NCI-H69 (cell line): ENCODE measurements around the gene HMG20B.
"Not testable (repeated sequence)": the region's sequence is repeated elsewhere in the genome, so short reads cannot be mapped to it uniquely, and the experiment has no call there.

Experiments used
- DNase-seq: peaks from one replicate; lab custom pipeline; 2025; lab: John Stamatoyannopoulos, UW

The HMG20B gene

DNA sequence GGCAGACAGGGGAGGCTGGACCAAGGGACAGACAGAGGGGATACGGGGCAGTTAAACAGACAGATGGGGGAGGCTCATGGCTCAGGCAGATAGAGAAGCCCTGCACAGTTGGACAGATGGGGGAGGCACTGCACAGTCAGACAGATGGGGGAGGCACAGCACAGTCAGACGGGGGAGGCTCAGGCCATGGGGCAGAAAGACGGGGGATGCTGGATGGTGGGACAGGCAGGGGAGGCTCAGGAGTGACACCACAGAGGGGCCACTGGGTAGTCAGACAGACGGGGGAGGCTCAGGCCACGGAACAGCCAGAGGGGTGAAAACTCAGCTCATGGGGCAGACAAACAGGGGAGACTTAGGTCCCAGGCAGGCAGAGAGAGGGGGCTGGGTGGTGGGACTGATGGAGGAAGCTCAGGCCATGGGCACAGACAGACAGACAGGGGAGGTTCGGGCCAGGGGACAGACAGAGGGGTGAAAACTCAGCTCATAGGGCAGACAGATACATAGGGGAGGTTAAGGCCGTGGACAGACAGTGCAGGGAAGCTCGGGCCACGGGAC lies 16.2 kb upstream of the HMG20B start:
- DNase-seq = no peak

DNA sequence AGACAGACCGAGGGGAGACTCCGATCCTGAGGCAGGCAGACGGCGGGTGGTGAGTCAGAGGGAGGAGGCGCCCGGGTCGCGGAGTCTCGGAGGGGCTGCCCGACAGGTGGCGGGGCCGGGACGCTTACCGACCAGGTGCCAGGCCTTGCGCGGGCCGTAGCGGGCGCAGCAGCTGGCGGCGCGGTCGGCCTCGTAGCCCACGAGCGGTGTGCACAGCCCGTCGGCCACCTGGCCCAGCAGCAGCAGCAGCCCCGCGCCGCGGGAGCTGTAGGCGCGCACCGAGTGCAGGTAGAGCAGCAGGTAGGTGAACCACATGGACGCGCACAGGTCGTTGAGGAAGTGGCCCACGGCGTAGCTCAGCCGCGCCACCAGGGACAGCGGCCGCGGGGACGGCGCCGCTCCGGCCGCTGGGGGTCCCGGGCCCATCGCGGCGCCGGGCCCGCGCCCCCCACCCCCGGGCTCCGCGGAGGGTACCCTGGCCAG lies 15.7 kb upstream of the HMG20B start:
- DNase-seq = peak; percentile 69

DNA sequence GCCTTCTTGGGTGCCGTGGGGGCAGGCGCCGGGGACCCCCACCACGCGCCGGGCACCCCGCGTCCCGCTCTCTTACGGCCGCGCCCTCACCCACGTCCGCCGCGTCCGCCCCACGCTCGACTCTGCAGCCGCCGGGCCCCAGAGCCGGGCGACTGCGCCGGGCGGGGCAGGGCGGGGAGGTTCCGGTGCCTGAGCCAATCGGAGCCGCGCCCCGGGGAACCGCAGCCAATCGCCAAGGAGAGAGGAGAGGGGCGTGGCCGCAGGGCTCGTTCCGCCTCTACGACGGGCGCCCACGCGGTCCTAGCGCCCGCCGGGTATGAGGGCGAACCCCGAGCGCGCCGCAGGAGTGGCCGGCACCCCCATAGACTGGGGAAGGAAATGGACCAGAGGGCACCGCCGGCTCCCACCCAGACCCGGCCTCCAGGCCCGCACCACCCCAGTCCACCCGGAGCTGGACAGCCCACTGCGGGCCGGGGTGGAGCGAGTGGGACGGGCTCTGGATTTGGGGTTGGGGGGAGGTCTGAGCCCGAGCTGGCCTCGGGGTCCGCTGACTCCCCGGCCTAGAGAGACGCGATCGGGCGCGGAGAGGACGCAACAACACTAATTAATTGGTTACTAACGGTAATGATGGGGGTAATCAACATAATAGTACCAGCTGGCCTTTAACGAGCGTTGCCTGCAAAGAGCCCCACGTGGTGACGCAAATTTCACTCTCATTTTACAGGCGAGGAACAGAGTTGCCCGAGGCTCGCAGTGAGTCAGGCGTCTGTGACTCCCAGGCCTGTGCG lies 15.1 kb upstream of the HMG20B start, which contains the start of gene MFSD12:
TSS of gene MFSD12 (minus strand) at position 126 of the 788 bp plus-strand sequence. CDS start 183 bp downstream, outside the sequence.
- peak; percentile 98 for DNase-seq

DNA sequence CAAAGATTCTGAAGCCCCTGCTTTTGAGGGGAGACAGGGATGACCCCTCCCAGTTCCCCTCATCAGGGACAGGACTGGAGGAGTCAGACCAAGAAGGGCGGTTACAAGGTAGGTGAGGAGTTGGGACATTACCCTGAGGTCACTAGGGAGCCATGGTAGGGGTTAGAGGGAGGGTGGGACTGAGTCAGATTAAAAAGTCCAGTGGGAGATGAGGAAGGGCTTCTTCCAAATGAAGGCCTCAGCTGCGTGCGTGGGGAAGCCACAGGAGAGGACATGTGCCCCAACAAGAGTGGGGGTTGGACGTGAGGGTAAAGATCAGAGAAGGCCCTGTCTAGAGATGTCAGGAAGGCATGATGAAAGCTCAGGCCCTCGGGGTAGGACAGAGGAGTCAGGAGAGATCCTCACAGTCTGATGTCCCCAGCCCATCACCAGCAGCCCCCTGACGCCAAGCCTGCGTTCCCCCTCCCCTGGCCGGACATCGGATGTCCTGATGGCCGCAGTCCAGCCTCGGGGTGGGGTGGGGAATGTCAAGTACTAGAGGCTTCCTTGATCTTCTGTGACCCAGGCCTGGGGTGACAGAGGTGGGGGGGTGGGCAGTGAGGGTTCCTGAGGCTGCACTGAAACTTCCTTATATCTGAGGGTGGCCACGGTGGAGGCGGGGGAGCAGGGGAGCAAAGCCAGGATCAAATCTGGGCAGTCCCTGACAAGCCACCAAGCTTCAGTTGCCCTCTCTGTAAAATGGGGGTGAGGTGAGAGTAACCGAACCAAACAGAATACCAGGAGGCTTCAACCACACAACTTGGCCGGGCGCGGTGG lies 8.8 kb upstream of the HMG20B start:
- no peak for DNase-seq

DNA sequence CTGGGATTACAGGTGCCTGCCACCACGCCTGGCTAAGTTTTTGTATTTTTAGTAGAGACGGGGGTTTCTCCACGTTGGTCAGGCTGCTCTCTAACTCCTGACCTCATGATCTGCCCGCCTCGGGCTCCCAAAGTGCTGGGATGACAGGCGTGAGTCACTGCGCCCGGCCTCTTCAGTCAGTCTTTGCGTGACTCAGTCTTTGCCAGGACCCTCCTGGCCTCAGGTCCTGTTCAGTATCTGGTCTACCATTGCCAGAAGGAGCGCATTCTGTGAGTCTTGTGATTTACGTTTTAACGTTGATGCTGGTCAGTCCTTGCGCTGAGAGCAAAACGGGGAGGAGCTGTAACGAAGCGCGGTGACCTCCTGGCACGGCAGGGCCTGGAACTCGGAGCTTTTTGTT lies 7.6 kb upstream of the HMG20B start:
- DNase-seq = no peak

DNA sequence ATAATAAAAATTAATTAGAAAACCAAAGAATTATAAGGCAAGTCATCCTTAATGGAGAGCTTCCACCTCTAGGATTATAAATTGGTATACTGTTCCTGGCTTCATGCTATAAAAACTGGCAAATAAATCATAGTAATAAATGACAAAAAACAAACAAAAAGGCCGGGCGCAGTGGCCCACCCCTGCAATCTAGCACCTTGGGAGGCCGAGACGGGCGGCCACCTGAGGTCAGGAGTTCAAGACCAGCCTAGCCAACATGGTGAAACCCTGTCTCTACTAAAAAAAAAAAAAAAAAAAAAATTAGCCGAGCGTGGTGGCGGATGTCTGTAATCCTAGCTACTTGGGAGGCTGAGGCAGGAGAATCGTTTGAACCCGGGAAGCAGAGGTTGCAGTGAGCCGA lies 2.7 kb upstream of the HMG20B start:
- DNase-seq = peak; percentile 94

DNA sequence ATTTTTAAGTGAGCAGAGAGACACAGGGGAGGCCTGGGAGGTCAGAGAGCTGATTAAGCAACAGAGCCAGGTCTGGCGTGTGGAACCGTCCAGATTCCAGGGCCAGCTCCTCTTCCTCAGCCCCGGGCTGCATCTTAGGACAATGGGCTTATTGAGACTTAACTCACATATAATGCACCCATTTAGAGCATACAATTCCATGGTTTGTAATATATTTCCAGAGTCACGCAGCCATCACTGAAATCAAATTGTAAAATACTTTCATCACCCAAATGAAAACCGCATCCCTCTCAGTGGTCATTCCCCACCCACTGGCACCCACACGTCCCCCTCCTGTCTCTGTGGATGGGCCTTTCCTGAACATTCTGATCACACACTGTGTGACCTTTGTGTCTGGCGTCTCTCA lies 2.1 kb upstream of the HMG20B start:
- DNase-seq = peak; percentile 84

DNA sequence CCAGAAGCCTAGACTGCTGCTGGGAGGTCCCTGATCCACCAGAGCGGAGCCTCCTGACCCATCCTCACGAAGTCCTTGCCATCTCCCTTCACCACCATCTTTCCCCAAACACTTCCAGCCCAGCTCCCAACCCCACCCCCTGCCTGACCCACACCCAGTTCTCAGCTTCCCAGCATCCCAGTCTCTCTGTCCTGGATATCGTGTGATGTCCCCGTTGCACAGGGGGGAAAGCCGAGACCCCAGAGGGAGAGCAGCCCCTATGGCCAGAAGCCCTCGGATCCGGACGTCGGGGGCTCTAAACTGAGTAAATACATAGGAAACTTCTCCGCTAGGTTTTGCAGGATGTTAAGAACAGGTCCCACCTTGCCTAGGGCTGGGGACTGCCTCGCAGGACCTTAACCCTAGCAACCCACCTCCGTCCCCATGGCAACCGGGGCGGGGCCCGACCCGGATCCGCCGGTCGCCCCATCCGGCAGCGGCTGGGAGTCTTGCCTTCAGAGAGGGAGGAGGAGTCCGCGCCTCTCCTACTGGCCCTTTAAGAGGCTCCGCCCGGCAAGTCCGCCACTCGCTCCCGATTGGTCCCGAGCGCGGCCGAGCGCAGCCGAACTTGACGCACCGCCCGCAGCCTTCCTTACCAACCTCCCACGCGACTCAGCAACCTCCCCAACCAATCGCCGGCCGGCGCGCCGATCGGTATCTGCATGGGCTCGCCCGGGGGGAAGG lies 451 bp upstream of the HMG20B start:
- DNase-seq = peak; percentile 100

DNA sequence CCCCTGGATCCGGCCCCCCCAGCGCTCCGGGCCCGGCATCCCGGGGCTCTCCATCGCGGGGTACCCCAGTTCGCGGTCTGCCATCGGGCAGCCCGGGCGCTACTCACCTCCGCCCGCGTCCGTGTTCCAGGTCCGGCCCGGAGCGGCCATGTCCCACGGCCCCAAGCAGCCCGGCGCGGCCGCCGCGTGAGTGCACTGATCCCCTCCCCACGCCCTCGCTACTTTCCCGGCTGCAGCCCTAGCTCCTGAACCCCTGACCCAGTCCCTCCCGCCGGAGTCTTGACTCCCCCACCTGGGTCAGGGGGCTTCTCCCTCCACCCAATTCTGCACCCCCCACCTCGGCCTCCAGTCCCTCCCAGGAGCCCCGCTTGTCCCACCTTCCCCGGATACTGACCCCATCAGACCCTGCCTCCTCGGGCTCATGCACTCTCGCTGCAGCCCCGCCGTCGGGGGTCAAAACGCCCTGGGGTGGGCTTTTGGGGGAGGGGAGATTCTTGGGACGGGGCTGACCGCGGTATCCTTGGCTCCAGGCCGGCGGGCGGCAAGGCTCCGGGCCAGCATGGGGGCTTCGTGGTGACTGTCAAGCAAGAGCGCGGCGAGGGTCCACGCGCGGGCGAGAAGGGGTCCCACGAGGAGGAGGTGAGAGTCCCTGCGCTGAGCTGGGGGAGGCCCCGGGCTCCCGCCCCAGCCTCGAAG lies 566 bp downstream of the HMG20B start:
- peak; percentile 65 for DNase-seq

DNA sequence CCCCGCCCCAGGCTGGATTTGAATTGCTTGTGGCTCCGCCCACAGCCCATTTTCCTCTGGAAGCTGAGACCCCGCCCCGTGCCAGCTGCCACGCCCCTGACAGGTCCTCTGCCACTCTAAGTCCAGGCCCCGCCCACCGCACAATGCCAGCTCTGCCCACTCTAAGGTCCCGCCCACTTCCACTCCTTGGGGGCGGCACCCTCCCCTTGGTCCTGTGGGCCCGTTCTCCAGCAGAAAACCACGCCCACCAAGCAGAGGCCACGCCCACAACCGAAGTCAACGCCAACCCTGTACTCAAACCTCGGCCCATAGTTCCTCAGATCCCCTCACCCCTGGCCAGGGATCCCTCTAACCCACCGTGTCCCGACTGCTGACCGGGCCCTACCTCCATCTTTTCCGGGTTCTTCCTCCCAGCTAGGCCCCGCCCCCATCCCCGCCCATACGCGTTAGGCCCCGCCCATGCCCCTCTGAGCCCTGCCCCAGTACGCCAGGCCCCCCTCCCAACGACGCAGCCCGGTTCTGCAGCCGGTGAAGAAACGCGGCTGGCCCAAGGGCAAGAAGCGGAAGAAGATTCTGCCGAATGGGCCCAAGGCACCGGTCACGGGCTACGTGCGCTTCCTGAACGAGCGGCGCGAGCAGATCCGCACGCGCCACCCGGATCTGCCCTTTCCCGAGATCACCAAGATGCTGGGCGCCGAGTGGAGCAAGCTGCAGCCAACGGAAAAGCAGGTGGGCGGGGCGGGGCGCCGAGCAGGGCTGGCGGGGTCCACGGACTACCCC lies 1.3 kb downstream of the HMG20B start:
- DNase-seq = peak; percentile 92

DNA sequence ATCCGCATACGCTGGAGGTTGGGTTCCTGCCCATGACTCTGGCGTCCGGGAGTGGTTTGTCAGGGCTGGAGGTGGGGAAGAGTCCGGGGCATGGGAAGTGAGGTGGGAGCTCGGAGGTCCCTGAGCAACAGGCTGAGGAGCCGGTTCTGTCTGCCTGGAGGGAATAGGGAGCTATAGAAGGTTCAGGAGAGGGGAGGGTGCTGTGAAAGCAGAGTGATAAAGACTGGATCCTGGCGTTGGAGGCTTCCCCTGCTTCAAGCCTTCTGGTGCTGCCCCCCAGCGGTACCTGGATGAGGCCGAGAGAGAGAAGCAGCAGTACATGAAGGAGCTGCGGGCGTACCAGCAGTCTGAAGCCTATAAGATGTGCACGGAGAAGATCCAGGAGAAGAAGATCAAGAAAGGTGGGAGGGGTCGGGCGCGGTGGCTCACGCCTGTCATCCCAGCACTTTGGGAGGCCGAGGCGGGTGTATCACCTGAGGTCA lies 2.6 kb downstream of the HMG20B start:
- DNase-seq = peak; percentile 27

DNA sequence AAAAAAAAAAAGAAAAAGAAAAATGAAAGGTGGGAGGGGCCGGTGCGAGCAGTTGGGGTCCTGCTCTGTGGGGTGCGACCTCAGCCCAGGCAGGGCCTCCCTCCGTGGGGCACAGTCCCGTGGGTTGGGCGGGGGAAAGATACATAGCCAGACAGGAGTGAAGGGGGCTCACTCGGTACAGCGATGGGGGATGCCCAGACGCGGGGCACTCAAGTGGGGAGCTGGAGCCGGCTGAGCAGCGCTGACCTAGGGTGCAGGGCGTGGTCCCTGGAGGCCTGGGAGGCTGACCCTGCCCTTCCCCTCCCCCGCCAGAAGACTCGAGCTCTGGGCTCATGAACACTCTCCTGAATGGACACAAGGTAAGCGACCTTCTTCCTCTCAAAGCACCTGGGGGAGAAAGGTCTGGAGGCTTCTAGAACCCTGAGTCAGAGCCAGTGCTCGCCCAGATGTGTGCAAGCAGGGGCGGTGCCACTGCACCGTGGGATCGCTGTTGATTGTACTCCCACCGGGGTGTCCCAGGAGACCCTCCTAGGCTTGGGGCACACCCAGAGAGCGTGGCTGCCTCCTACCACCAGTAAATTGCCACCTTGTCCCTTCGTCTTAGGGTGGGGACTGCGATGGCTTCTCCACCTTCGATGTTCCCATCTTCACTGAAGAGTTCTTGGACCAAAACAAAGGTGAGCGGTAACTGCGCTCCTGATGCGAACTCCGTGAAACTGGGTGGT lies 3.4 kb downstream of the HMG20B start:
- DNase-seq = no peak

DNA sequence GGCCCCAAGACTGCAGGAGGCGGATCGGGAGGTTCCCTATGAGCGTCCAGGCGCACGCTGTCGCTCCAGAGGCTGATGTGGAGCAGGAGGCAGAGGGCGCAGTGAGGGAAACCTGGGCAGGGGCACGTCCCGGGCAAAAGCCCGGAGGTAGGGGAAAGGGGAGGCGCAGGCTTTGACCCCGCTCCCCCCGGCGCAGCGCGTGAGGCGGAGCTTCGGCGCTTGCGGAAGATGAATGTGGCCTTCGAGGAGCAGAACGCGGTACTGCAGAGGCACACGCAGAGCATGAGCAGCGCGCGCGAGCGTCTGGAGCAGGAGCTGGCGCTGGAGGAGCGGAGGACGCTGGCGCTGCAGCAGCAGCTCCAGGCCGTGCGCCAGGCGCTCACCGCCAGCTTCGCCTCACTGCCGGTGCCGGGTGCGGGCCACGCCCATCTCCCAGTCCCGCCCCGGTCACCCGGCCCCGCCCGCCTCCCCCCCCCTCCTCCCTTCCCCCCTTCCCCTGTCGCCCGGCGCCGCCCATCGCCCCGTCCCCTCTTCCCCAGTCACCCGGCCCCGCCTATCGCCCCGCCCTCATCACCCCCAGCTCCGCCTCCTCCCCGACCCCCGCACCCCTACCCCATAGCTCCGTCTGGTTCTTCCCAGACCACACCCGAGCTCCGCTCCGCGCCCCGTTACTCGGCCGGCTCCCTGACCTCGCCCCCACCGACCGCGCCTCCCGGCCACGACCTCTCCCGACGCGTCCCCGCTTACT lies 4.1 kb downstream of the HMG20B start:
- DNase-seq = peak; percentile 23

DNA sequence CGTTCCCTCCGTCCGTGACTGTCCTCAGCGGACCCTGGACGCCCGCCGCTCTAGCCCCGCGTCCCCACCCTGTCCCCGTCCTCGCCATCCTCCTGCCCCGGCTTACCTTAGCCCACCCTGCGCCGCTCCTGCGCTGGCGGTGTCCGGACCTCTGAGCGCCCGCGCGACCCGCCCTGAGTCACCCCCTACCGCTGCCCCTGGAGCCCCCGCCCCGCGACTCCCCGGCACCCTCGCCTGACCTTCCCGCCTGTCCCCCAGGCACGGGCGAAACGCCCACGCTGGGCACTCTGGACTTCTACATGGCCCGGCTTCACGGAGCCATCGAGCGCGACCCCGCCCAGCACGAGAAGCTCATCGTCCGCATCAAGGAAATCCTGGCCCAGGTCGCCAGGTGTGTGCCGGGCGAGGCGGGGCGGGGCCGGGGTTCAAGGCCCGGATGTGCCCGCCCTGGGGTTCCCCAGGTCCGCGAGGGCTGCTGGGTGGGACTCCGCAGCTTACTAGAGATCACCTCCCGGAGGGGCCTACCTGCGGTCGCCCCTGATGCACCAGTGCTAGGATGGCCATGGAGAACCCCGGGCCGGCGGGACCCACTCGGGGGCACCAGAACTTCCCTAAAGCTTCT lies 5.1 kb downstream of the HMG20B start:
- DNase-seq = no peak

DNA sequence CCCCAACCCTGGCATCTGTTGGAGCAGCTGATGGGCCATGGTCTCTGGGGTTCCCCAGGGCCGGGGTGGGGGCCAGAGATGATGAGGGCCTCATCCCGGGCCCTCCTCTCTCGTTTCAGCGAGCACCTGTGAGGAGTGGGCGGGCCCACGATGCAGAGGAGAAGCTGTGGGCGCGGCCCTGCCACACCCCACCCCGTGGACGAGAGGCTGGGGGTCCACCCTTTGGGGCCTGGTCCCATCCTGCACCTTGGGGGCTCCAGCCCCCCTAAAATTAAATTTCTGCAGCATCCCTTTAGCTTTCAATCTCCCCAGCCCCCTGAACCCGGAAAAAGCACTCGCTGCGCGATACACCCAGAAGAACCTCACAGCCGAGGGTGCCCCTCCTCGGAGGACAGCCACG lies 5.6 kb downstream of the HMG20B start:
- DNase-seq = no peak

DNA sequence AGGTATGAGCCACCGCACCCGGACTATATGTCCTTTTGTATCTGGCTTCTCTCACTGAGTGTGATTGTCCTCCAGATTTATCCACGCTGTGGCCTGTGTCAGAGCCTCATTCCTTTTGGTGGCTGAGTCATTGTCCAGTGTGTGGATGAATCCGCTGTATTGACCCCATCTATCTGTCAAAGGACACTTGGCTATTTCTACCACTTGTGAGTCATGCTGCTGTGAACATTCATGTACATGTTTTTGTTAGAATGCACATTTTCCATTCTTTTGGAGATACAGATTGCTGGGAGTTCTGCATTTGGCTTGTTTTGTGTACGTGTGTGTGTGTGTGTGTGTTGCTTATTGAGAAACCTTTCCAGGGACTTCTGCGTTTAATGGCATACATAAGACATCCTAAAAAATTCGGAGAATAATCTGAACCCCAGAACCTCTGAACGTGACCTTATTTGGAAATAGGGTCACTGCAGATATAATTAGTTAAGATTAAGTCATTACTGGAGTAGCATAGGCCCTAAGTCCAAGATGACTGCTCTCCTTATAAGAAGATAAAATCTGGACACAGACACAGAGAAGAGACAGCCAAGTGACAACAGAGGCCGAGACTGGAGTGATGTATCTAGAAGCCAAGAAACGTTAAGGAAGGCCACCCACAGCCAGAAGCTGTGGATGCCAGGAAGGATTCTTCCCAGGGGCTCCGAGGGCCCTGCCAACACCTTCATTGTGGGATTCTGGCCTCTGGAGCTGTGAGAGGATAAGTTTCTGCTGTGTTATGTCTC lies 7.6 kb downstream of the HMG20B start:
- no peak for DNase-seq

DNA sequence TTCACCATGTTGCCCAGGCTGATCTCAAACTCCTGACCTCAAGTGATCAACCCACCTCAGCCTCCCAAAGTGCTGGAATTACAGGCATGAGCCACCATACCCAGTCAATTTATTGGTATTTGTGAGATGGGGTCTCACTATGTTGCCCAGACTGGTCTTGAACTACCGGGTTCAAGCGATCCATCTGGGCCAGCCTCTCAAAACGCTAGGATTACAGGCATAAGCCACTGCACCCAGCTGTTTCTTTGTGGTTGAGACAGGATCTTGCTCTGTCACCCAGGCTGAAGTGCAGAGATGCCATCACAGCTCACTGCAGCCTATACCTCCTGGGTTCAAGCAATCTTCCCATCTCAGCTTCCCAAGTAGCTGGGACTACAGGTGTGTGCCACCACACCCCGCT lies 9.0 kb downstream of the HMG20B start:
- DNase-seq = not testable (repeated sequence)
